ENCODE measurements around the gene ABCF2. TPM values are rescaled to one million over a fixed set of nuclear protein-coding genes. Genes with fewer than 3 reads are reported as not detected.

ABCF2 gene
- total RNA-seq, 1 donor from 2014 or later = 85.8 TPM

GRCh38 chr7:151194188-151194587 is 32.8 kb downstream of the ABCF2 start:
- Histone ChIP-seq H3K36me3 (ENCODE audit: control insufficient read depth, insufficient read depth, low read length) (no peaks in the 10 kb centered on the region), H3K4me3 (ENCODE audit: low read depth, low read length) (no peak overlapping the region), H3K27me3 (ENCODE audit: control insufficient read depth, insufficient read depth, low read length) (peaks cover 18% of the 10 kb centered on the region)
- TF ChIP-seq, protein P1, sequence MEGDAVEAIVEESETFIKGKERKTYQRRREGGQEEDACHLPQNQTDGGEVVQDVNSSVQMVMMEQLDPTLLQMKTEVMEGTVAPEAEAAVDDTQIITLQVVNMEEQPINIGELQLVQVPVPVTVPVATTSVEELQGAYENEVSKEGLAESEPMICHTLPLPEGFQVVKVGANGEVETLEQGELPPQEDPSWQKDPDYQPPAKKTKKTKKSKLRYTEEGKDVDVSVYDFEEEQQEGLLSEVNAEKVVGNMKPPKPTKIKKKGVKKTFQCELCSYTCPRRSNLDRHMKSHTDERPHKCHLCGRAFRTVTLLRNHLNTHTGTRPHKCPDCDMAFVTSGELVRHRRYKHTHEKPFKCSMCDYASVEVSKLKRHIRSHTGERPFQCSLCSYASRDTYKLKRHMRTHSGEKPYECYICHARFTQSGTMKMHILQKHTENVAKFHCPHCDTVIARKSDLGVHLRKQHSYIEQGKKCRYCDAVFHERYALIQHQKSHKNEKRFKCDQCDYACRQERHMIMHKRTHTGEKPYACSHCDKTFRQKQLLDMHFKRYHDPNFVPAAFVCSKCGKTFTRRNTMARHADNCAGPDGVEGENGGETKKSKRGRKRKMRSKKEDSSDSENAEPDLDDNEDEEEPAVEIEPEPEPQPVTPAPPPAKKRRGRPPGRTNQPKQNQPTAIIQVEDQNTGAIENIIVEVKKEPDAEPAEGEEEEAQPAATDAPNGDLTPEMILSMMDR (IDR thresholded peaks at IDR 0.05; ENCODE audit: insufficient read depth, low read length, severe bottlenecking) = no peak
- FAIRE-seq (no peak), DNase-seq (ENCODE audit: low read depth) (no peak)

DNA sequence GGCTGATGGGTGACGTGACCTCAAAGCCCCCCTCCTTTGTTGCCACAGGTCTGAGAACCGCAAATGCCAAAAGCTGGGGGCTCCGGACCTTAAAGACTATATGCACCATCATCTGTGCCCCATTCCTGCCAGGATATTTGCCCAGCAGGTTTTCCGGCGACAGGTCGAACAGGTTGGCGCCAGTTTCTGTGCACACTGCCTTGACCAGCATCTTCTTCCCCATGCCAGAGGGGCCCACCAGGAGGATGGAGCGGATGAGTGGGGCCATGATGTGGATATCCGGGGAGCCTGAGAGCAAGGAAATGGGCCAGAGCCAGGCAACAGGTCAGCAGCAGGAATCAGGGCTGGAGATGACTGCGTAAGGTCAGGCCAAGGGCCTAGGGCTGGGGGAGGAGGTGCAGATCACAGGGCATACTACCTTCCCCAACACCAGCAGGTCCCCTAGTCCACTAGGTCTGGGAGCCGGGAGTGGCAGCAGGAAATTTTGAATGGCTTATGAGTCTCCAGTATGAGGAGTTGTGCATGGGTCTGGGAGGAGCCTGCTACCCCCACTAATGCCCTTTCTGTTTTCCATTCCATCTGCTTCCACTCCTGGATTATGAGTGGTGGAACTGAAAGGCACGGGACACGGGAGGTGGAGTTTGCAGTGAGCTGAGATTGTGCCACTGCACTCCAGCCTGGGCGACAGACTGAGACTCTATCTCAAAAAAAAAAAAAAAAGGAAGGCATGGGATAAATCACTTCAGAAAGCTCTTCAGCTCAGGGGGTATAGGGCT is 33.6 kb downstream of the ABCF2 start:
- TF ChIP-seq, protein P1 (IDR thresholded peaks at IDR 0.05; ENCODE audit: insufficient read depth, low read length, severe bottlenecking) = no peak
- FAIRE-seq (no peak), DNase-seq (ENCODE audit: low read depth) (no peak)
- no peaks in the 10 kb centered on the region for H3K36me3 ChIP-seq (ENCODE audit: control insufficient read depth, insufficient read depth, low read length)
- no peak overlapping the region for H3K4me3 ChIP-seq (ENCODE audit: low read depth, low read length)
- H3K27me3 ChIP-seq (ENCODE audit: control insufficient read depth, insufficient read depth, low read length) = peaks cover 18% of the 10 kb centered on the region

DNA sequence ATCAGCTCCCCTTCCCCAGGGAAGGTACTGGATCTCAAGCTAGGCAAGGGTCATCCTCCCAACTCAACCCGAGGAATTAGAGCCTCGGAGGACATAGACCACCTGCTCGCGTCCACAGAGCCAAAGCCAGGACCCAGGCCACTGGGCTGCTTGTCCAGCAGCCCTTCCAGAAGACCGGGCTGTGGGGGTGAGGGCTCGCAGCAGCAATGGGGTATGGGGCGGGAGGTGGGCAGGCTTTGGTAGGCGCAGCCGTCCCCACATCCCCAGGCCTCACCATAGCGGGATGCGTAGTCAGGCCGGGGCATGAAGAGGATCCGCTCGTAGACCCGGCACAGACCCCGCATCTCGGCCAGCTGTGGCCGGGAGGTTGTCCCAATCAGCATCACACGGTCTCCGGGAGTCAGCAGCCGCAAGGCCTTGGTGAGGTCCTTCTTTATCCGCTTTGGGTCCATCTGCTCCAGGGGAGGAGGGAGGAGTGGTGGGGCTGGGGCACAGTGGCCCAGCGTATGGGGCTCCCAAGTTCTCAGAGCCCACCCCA is 34.9 kb downstream of the ABCF2 start:
- no peak for FAIRE-seq
- peaks cover 21% of the 10 kb centered on the region for H3K27me3 ChIP-seq (ENCODE audit: control insufficient read depth, insufficient read depth, low read length)
- TF ChIP-seq, protein P1 (IDR thresholded peaks at IDR 0.05; ENCODE audit: insufficient read depth, low read length, severe bottlenecking) = no peak
- H3K36me3 ChIP-seq (ENCODE audit: control insufficient read depth, insufficient read depth, low read length) = no peaks in the 10 kb centered on the region
- H3K4me3 ChIP-seq (ENCODE audit: low read depth, low read length) = no peak overlapping the region
- DNase-seq (ENCODE audit: low read depth) = no peak

GRCh38 chr7:151191544-151191943 is 35.5 kb downstream of the ABCF2 start:
- Histone ChIP-seq H3K36me3 (ENCODE audit: control insufficient read depth, insufficient read depth, low read length) (no peaks in the 10 kb centered on the region), H3K4me3 (ENCODE audit: low read depth, low read length) (no peak overlapping the region), H3K27me3 (ENCODE audit: control insufficient read depth, insufficient read depth, low read length) (peaks cover 19% of the 10 kb centered on the region)
- FAIRE-seq (no peak), DNase-seq (ENCODE audit: low read depth) (no peak)
- TF ChIP-seq, protein P1 (IDR thresholded peaks at IDR 0.05; ENCODE audit: insufficient read depth, low read length, severe bottlenecking) = no peak

- no peak overlapping the region for H3K4me3 ChIP-seq (ENCODE audit: low read depth, low read length)
- TF ChIP-seq, protein P1 (IDR thresholded peaks at IDR 0.05; ENCODE audit: insufficient read depth, low read length, severe bottlenecking) = no peak
- peaks cover 5% of the 10 kb centered on the region for H3K27me3 ChIP-seq (ENCODE audit: control insufficient read depth, insufficient read depth, low read length)
- DNase-seq (ENCODE audit: low read depth) (no peak), FAIRE-seq (no peak)
- H3K36me3 ChIP-seq (ENCODE audit: control insufficient read depth, insufficient read depth, low read length) = no peaks in the 10 kb centered on the region
These were observed 38.0 kb downstream of the ABCF2 start for GRCh38 chr7:151189038-151189437.

- FAIRE-seq (no peak), DNase-seq (ENCODE audit: low read depth) (no peak)
- H3K36me3 ChIP-seq (ENCODE audit: control insufficient read depth, insufficient read depth, low read length) = no peaks in the 10 kb centered on the region
- TF ChIP-seq, protein P1 (IDR thresholded peaks at IDR 0.05; ENCODE audit: insufficient read depth, low read length, severe bottlenecking) = no peak
- no peak overlapping the region for H3K4me3 ChIP-seq (ENCODE audit: low read depth, low read length)
- H3K27me3 ChIP-seq (ENCODE audit: control insufficient read depth, insufficient read depth, low read length) = peaks cover 5% of the 10 kb centered on the region
These were observed 38.8 kb downstream of the ABCF2 start for GRCh38 chr7:151188252-151188542.

Measured in bronchial epithelial cell (primary cell).